ENCODE measurements around the gene PDRG1.
A peak's percentile ranks its signal among the peaks of the same experiment; 100 is the strongest.

PDRG1 gene

DNA sequence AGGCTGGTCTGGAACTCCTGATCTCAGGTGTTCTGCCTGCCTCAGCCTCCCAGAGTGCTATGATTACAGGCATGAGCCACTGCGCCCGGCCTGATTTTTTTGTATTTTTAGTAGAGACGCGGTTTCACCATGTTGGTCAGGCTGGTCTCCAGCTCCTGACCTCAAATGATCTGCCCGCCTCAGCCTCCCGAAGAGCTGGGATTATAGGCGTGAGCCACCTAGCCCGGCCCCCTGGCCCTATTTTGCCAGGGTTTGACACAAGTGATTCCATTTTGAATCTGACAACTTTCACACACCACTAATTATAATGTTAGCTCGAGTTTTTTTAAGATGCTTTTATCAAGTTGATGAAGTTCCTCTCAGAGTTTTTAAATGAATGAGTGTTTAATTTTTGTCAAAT, 55.8 kb downstream of the PDRG1 start:
- Histone ChIP-seq H3K36me3 (ENCODE audit: control insufficient read depth in 5 of 5, insufficient read depth in 5 of 5, low read length in 5 of 5) (no peaks in the 10 kb centered on the region), H3K4me1 (ENCODE audit: control insufficient read depth in 5 of 5, insufficient read depth in 5 of 5, low read length in 5 of 5) (peaks cover 4 to 12% (median 10%) of the 10 kb centered on the region in 5 donors), H3K4me3 (ENCODE audit: low read depth in 1 of 5, low read length in 5 of 5) (no peak overlapping the region), H3K27me3 (ENCODE audit: control insufficient read depth in 5 of 5, insufficient read depth in 4 of 5, low read length in 5 of 5) (no peaks in the 10 kb centered on the region), H3K9me3 (ENCODE audit: control insufficient read depth in 5 of 5, low read length in 5 of 5) (no peaks in the 10 kb centered on the region), H3K9ac (ENCODE audit: low read length in 5 of 5) (no peak overlapping the region), H3K27ac (ENCODE audit: low read depth, low read length) (no peak overlapping the region)

DNA sequence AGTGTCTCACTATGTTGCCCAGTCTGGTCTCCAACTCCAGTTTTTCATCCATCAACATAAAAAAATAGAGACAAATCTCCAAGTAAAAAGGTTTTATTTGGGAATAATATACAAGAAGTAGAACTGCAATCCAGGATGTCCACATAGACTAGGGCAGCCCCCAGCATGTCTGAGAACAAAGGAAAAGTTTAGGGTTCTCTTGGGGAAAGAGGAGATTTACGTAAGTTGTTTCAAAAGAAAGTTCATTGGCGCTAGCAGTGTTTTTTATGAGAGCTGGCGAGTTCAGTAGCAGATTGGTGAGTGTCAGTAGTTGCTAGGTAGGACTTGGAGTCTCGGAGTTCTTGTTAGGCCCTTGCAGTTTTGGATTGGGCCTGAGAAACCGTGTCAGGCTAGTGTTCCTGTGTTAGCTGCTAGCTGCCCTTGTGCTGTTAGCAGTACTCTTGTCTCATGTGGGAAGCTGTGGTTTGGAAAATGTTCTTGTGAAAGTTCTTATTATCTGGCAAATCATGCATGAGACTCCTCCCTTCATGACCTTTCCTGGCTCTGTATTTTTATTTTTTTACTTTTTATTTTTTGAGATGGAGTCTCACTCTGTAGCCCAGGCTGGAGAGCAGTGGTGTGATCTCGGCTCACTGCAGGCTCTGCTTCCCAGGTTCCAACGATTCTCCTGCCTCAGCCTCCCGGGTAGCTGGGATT, 56.7 kb downstream of the PDRG1 start:
- H3K9me3 ChIP-seq (ENCODE audit: control insufficient read depth in 5 of 5, low read length in 5 of 5), result no peaks in the 10 kb centered on the region
- no peaks in the 10 kb centered on the region for H3K27me3 ChIP-seq (ENCODE audit: control insufficient read depth in 5 of 5, insufficient read depth in 4 of 5, low read length in 5 of 5)
- no peak overlapping the region for H3K4me3 ChIP-seq (ENCODE audit: low read depth in 1 of 5, low read length in 5 of 5)
- H3K9ac ChIP-seq (ENCODE audit: low read length in 5 of 5), result peak overlapping the region in 2 of 5 donors; percentile 15 to 40
- no peaks in the 10 kb centered on the region for H3K36me3 ChIP-seq (ENCODE audit: control insufficient read depth in 5 of 5, insufficient read depth in 5 of 5, low read length in 5 of 5)
- H3K4me1 ChIP-seq (ENCODE audit: control insufficient read depth in 5 of 5, insufficient read depth in 5 of 5, low read length in 5 of 5), result peaks cover 4 to 12% (median 10%) of the 10 kb centered on the region in 5 donors
- H3K27ac ChIP-seq (ENCODE audit: low read depth, low read length), result no peak overlapping the region
